NCI-H345 (cell line): ENCODE measurements around the gene NUAK2.
"Not testable (repeated sequence)": the region's sequence is repeated elsewhere in the genome, so short reads cannot be mapped to it uniquely, and the experiment has no call there.

ENCODE experiments used
- DNase-seq: peaks from one replicate; lab custom pipeline; 2025; lab: John Stamatoyannopoulos, UW

NUAK2 gene

GRCh38 chr1:205321162-205321958 is at the start of gene NUAK2:
Gene NUAK2, minus strand, starts transcription at chr1:205321745. Its CDS starts 117 bp downstream, at chr1:205321628.
- peak; percentile 96 for DNase-seq

DNA sequence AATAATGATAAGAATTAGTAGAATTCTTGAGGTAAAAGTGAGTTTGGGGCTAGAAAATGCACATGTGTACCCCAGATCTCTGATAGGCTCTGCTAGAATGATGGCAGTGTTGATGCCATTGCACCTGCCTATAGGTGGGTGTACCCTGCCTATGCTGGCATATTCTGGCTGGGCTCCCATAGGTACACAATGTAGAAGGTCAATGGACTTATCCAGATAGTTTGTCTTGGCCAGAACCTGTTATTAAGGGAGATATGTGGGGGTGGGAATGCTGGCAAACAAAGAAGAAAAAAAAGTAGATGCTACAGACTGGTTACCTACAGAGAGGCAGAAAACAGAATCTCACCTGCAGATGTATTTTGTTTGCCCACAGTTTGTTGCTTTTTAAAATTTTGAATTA is 49.2 kb upstream of the NUAK2 start:
- no peak for DNase-seq

DNA sequence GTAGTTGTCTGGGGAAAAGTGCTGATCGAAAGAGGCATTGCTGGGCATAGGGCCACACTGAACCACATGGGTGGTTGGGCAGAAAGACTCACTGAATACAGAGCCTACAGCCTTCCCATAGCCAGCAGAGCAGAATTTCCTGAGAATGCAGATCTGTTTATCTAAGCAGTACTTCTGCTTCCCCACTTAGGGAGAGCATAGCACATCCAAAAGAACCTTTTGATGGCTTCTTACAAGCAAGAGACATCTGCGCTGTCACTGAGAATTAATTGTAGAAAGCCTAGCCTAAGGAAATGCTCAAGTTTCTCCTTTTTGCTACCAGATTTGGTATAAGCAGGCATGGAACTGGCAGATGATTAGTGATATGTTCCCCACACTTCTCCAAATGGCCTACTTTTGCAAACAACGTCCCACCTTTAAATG is 48.2 kb upstream of the NUAK2 start:
- no peak for DNase-seq

DNA sequence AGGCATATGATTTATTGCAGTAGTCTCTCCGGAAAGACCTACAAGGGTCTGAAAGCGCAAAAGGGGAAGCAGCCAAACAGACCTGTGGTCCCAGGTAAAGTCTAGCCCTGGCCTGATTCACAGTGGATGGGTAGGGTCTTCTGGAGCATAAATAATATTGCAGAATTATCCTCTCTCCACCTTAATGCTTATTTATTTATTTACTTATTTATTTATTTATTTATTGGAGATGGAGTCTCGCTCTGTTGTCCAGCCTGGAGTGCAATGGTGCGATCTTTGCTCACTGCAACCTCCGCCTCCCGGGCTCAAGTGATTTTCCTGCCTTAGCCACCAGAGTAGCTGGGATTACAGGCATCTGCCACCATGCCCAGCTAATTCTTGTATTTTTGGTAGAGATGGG is 46.9 kb upstream of the NUAK2 start:
- no peak for DNase-seq

DNA sequence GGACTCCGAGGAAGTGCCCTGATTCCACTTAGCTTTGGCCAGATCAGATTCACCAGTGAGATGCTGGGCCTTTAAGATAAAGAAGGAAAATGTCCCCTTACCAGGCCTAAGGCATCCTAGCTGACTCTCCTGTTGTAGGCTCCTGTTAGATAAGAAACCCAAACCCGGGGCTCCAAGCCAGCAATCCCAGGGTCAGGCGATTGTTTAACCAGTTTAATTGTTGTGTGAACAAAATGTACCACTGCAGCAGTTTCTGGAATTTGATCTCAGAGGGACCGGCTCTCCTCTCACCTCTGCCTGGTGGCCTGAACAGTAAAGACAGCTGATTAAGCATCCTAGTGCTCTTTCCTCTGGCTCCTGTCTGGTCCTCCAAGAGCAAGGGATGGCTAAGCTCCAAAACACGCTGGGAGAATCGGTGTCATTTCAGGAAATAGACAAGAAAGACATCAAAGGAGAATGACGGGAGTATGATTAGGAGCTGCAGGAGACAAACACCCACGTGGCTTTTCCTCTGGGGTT is 44.5 kb upstream of the NUAK2 start:
- DNase-seq: no peak

GRCh38 chr1:205365086-205365485 is 43.5 kb upstream of the NUAK2 start:
- not testable (repeated sequence) for DNase-seq

- no peak for DNase-seq
Observed at GRCh38 chr1:205360891-205361290, 39.3 kb upstream of the NUAK2 start.

- DNase-seq: no peak
Observed at GRCh38 chr1:205359771-205360565, 38.4 kb upstream of the NUAK2 start.

GRCh38 chr1:205358579-205358978 is 37.0 kb upstream of the NUAK2 start:
- no peak for DNase-seq

DNA sequence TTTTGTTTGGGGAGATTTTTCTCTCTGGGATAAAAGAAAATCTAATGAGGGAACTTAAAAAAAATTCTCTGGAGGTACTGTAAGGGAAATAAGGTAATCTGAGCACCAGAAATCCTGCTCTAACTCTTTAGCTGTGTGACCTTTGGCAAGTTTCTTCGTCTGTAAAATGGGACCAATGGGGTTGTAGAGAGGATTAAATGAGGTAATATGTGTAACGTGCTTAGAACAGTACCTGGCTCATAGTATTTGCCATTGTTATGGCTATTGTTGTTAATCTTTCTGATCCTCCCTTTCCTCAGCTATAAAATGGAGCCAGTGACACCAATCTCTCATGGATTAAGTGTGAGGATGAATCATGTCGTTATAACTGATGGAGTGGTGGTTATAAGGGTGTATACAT is 36.0 kb upstream of the NUAK2 start:
- no peak for DNase-seq

GRCh38 chr1:205356440-205357139 is 35.0 kb upstream of the NUAK2 start, which contains the start of gene KLHDC8A:
Gene KLHDC8A, minus strand, starts transcription at chr1:205356922. Its CDS starts 13,318 bp downstream, at chr1:205343604.
- DNase-seq: peak; percentile 69

DNA sequence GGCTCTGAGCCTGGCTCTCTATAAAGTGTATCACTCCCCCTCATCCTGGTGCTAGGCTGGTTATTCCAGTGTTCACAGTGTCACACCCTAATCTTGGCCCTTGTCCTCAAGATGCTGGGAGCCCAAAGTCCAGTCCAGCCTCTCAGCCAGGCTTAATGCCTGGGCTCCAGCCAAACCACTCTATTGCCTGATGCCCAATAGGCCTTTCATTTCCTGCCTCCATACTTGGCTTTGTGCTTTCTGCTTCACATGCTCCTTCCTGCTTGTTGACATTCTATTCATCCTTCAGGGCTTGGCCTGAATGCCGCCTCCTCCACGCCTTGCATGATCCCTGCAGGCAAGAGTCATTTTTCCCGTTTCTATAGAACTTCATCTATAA is 33.5 kb upstream of the NUAK2 start:
- no peak for DNase-seq

- peak; percentile 49 for DNase-seq
Observed at GRCh38 chr1:205354259-205355074, 32.9 kb upstream of the NUAK2 start.

GRCh38 chr1:205353612-205354011 is 32.1 kb upstream of the NUAK2 start:
- DNase-seq: no peak

DNA sequence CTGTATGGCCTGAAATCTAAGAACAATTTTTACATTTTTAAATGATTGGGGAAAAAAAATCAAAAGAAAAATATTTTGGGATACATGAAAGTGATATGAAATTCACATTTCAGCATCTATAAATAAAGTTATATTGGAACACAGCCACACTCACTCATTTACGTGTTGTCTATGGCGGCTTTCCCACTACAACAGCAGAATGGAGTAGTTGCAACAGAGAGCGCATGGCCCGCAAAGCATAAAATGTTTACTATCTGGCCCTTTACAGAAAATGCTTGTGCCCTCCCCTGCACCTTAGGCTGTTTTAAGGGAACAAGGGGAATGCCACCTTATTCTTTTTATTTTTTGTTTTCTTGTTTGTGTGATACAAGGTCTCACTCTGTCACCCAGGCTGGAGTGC is 31.6 kb upstream of the NUAK2 start:
- DNase-seq: no peak

- peak; percentile 89 for DNase-seq
Observed at GRCh38 chr1:205351984-205352713, 30.6 kb upstream of the NUAK2 start.

GRCh38 chr1:205350691-205351141 is 29.2 kb upstream of the NUAK2 start:
- DNase-seq: no peak

DNA sequence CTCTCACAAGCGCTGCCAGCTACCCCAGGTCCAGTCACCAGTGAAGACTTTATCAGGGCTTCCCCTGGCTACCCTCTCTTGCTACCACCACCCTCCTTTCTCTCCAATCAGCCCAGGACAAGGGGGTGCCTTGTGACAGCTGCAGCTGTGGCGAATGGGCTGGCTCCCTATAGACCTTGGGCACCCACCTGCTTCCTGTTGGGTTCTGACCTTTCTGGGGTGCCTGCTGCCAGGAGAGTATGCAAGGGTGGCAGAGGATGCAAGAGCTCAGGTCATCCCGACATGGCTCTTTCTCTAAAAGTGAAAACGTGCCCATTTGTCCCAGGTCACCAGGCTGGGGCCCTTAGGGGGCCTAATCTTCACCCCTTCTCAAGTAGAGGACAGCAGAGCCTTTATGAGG is 28.6 kb upstream of the NUAK2 start:
- no peak for DNase-seq

DNA sequence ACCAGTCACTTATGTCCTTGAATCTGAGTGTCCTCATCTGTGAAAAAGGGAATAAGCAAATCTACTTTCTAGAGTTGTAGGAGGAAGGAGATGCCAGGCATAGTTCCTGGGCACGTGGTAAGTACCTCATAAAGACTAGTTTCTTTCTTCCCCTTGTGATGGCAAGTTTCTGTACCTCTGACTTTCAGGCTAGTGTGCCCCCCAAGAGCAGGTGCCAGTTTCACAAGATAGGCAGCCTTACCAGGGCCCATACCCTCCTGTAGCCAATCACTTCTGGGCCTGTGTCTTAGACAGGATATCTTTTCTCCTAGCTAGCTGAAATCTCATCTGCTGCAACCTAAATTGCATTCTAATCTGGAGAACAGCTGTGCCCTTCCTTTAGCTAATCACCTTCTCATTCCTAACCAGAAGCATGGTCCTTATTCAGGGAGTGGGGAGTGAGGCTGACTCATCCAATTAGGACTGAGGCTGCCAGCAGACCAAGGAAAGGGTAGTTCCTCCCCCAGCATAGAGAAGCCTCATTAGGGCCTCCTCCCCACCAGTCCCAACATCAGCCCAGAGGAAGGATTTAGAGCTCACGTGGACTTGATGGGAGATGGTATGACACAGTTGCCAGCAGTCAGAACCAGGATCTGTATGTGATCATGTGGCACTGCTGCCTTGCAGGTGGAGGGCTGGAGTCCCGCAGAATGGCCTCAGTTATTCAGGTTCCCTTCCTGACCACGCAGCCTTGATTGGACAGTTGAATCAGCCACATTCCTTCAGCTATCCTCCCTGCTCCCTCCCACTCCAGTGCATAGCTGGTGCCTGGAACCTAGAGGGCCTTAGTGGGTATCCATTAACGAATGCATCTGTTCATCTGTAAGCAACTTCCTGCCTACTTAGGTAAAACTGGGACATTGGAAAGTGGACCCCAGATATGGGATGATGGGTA is 27.3 kb upstream of the NUAK2 start:
- no peak for DNase-seq
